ENCODE results near the gene NPR2. TPM values are rescaled to one million over a fixed set of nuclear protein-coding genes. Genes with fewer than 3 reads are reported as not detected.

NPR2 gene
- total and polyA plus RNA-seq, 4 experiments from 2014 or later = 0.97 to 15.9 (median 9.5) TPM

- ChIA-PET CTCF (ENCODE audit: partially characterized antibody) (interaction anchor here (0.9 to 1.6 kb wide), 2 partner anchors 31 to 86 kb away, joined by 3 to 11 read pairs; no protein-coding TSS in a partner anchor), POLR2A (ENCODE audit: partially characterized antibody) (no interaction called here)
- peaks cover 5 to 12% (median 5%) of the 10 kb centered on the region in 4 donors for H3K4me1 Mint-ChIP-seq
- peaks cover 0 to under 1% (median 0%) of the 10 kb centered on the region in 8 donors for H3K9me3 Mint-ChIP-seq
- peaks cover 10 to 12% of the 10 kb centered on the region in 2 donors for H3K36me3 Mint-ChIP-seq
- no peaks in the 10 kb centered on the region for H3K27me3 Mint-ChIP-seq
- intact Hi-C loops (cut with micrococcal nuclease) = no loop called here
- no peak overlapping the region for H3K4me3 Mint-ChIP-seq
- Histone ChIP-seq H3K27me3 (ENCODE audit: insufficient read depth, low read length) (no peaks in the 10 kb centered on the region), H3K4me3 (ENCODE audit: low read length in 2 of 2) (no peak overlapping the region), H3K36me3 (ENCODE audit: insufficient read depth, low read length) (no peaks in the 10 kb centered on the region), H3K9me3 (ENCODE audit: control insufficient read depth in 1 of 2, low read length in 2 of 2) (no peaks in the 10 kb centered on the region), H3K4me1 (ENCODE audit: insufficient read depth, low read length) (no peaks in the 10 kb centered on the region), H3K27ac (ENCODE audit: low read depth, low read length) (no peak overlapping the region)
- no peak for DNase-seq
- peak overlapping the region in 1 of 7 donors; percentile 71 for H3K27ac Mint-ChIP-seq
Observed at GRCh38 chr9:35795695-35796094, 4.3 kb downstream of the NPR2 start.

- H3K4me1 ChIP-seq (ENCODE audit: insufficient read depth, low read length) = no peaks in the 10 kb centered on the region
- no peak overlapping the region for H3K4me3 Mint-ChIP-seq
- H3K4me1 Mint-ChIP-seq = peaks cover 5 to 12% (median 5%) of the 10 kb centered on the region in 4 donors
- H3K36me3 ChIP-seq (ENCODE audit: insufficient read depth, low read length) = peaks cover 3% of the 10 kb centered on the region
- peaks cover 23 to 25% of the 10 kb centered on the region in 2 donors for H3K36me3 Mint-ChIP-seq
- H3K9me3 Mint-ChIP-seq = no peaks in the 10 kb centered on the region
- no peak for DNase-seq
- CTCF ChIA-PET (ENCODE audit: partially characterized antibody) = interaction anchor here (0.8 to 1.7 kb wide), 3 partner anchors 9 to 85 kb away, joined by 3 to 11 read pairs (median 4); no protein-coding TSS in a partner anchor
- H3K4me3 ChIP-seq (ENCODE audit: low read length in 2 of 2) = no peak overlapping the region
- POLR2A ChIA-PET (ENCODE audit: partially characterized antibody) = no interaction called here
- peak overlapping the region in 4 of 7 donors; percentile 15 to 58 (median 44) for H3K27ac Mint-ChIP-seq
- intact Hi-C loops (cut with micrococcal nuclease) = no loop called here
- H3K9me3 ChIP-seq (ENCODE audit: control insufficient read depth in 1 of 2, low read length in 2 of 2) = no peaks in the 10 kb centered on the region
- H3K27me3 Mint-ChIP-seq = no peaks in the 10 kb centered on the region
- H3K27me3 ChIP-seq (ENCODE audit: insufficient read depth, low read length) = no peaks in the 10 kb centered on the region
- H3K27ac ChIP-seq (ENCODE audit: low read depth, low read length) = no peak overlapping the region
Observed at GRCh38 chr9:35797311-35798109, 6.1 kb downstream of the NPR2 start.

GRCh38 chr9:35798658-35799374 is 7.4 kb downstream of the NPR2 start:
- no peaks in the 10 kb centered on the region for H3K27me3 Mint-ChIP-seq
- Histone ChIP-seq H3K4me1 (ENCODE audit: insufficient read depth, low read length) (no peaks in the 10 kb centered on the region), H3K4me3 (ENCODE audit: low read length in 2 of 2) (no peak overlapping the region), H3K36me3 (ENCODE audit: insufficient read depth, low read length) (peaks cover 7% of the 10 kb centered on the region), H3K9me3 (ENCODE audit: control insufficient read depth in 1 of 2, low read length in 2 of 2) (no peaks in the 10 kb centered on the region), H3K27ac (ENCODE audit: low read depth, low read length) (no peak overlapping the region), H3K27me3 (ENCODE audit: insufficient read depth, low read length) (no peaks in the 10 kb centered on the region)
- peak overlapping the region in 2 of 7 donors; percentile 48 to 72 for H3K27ac Mint-ChIP-seq
- no peak overlapping the region for H3K4me3 Mint-ChIP-seq
- CTCF ChIA-PET (ENCODE audit: partially characterized antibody) = interaction anchor here (0.9 to 1.9 kb wide), 3 partner anchors 8 to 12 kb away, joined by 3 to 9 read pairs (median 4); no protein-coding TSS in a partner anchor
- H3K36me3 Mint-ChIP-seq = peaks cover 27 to 29% of the 10 kb centered on the region in 2 donors
- no peak for DNase-seq
- POLR2A ChIA-PET (ENCODE audit: partially characterized antibody) = no interaction called here
- peaks cover 0 to 9% (median 5%) of the 10 kb centered on the region in 4 donors for H3K4me1 Mint-ChIP-seq
- H3K9me3 Mint-ChIP-seq = no peaks in the 10 kb centered on the region
- intact Hi-C loops (cut with micrococcal nuclease) = no loop called here

- Histone ChIP-seq H3K36me3 (ENCODE audit: insufficient read depth, low read length) (peaks cover 11% of the 10 kb centered on the region), H3K4me1 (ENCODE audit: insufficient read depth, low read length) (no peaks in the 10 kb centered on the region), H3K27me3 (ENCODE audit: insufficient read depth, low read length) (no peaks in the 10 kb centered on the region), H3K9me3 (ENCODE audit: control insufficient read depth in 1 of 2, low read length in 2 of 2) (no peaks in the 10 kb centered on the region), H3K27ac (ENCODE audit: low read depth, low read length) (no peak overlapping the region), H3K4me3 (ENCODE audit: low read length in 2 of 2) (no peak overlapping the region)
- H3K4me1 Mint-ChIP-seq = peaks cover 0 to 4% (median 0%) of the 10 kb centered on the region in 4 donors
- CTCF ChIA-PET (ENCODE audit: partially characterized antibody) = interaction anchor here (2.4 kb wide), 1 partner anchor 11 kb away, joined by 9 read pairs; no protein-coding TSS in a partner anchor
- no peak overlapping the region for H3K4me3 Mint-ChIP-seq
- H3K27ac Mint-ChIP-seq = no peak overlapping the region
- POLR2A ChIA-PET (ENCODE audit: partially characterized antibody) = interaction anchor here (0.6 kb wide), 1 partner anchor 36 kb away, joined by 3 read pairs; no protein-coding TSS in a partner anchor
- H3K36me3 Mint-ChIP-seq = peaks cover 27 to 36% of the 10 kb centered on the region in 2 donors
- DNase-seq = no peak
- no peaks in the 10 kb centered on the region for H3K9me3 Mint-ChIP-seq
- no peaks in the 10 kb centered on the region for H3K27me3 Mint-ChIP-seq
- intact Hi-C loops (cut with micrococcal nuclease) = no loop called here
Observed at GRCh38 chr9:35800530-35800929, 9.1 kb downstream of the NPR2 start.

GRCh38 chr9:35801328-35802128 is 10.1 kb downstream of the NPR2 start:
- no peak overlapping the region for H3K4me3 Mint-ChIP-seq
- Histone ChIP-seq H3K4me3 (ENCODE audit: low read length in 2 of 2) (no peak overlapping the region), H3K27me3 (ENCODE audit: insufficient read depth, low read length) (no peaks in the 10 kb centered on the region), H3K9me3 (ENCODE audit: control insufficient read depth in 1 of 2, low read length in 2 of 2) (no peaks in the 10 kb centered on the region), H3K27ac (ENCODE audit: low read depth, low read length) (no peak overlapping the region), H3K4me1 (ENCODE audit: insufficient read depth, low read length) (no peaks in the 10 kb centered on the region), H3K36me3 (ENCODE audit: insufficient read depth, low read length) (peaks cover 20% of the 10 kb centered on the region)
- peaks cover 29 to 46% of the 10 kb centered on the region in 2 donors for H3K36me3 Mint-ChIP-seq
- intact Hi-C loops (cut with micrococcal nuclease) = no loop called here
- H3K27ac Mint-ChIP-seq = peak overlapping the region in 3 of 7 donors; percentile 26 to 70 (median 31)
- ChIA-PET CTCF (ENCODE audit: partially characterized antibody) (interaction anchor here (2.4 kb wide), 1 partner anchor 12 kb away, joined by 9 read pairs; no protein-coding TSS in a partner anchor), POLR2A (ENCODE audit: partially characterized antibody) (interaction anchor here (1.1 kb wide), 1 partner anchor 12 kb away, joined by 3 read pairs; no protein-coding TSS in a partner anchor)
- H3K4me1 Mint-ChIP-seq = peaks cover 0 to 4% (median 0%) of the 10 kb centered on the region in 4 donors
- DNase-seq = no peak
- H3K9me3 Mint-ChIP-seq = no peaks in the 10 kb centered on the region
- H3K27me3 Mint-ChIP-seq = no peaks in the 10 kb centered on the region

- Histone ChIP-seq H3K27me3 (ENCODE audit: insufficient read depth, low read length) (no peaks in the 10 kb centered on the region), H3K27ac (ENCODE audit: low read depth, low read length) (no peak overlapping the region), H3K4me3 (ENCODE audit: low read length in 2 of 2) (no peak overlapping the region), H3K9me3 (ENCODE audit: control insufficient read depth in 1 of 2, low read length in 2 of 2) (no peaks in the 10 kb centered on the region), H3K36me3 (ENCODE audit: insufficient read depth, low read length) (peaks cover 22% of the 10 kb centered on the region), H3K4me1 (ENCODE audit: insufficient read depth, low read length) (peaks cover 3% of the 10 kb centered on the region)
- no peak for DNase-seq
- POLR2A ChIA-PET (ENCODE audit: partially characterized antibody) = no interaction called here
- H3K36me3 Mint-ChIP-seq = peaks cover 18 to 51% of the 10 kb centered on the region in 2 donors
- H3K4me3 Mint-ChIP-seq = no peak overlapping the region
- no peaks in the 10 kb centered on the region for H3K27me3 Mint-ChIP-seq
- peaks cover 0 to 2% (median 0%) of the 10 kb centered on the region in 8 donors for H3K9me3 Mint-ChIP-seq
- CTCF ChIA-PET (ENCODE audit: partially characterized antibody) = interaction anchor here (0.7 to 1.3 kb wide), 2 partner anchors 16 to 20 kb away, joined by 3 to 4 read pairs; no protein-coding TSS in a partner anchor
- intact Hi-C loops (cut with micrococcal nuclease) = no loop called here
- peaks cover 0 to 6% (median 3%) of the 10 kb centered on the region in 4 donors for H3K4me1 Mint-ChIP-seq
- H3K27ac Mint-ChIP-seq = peak overlapping the region in 2 of 7 donors; percentile 22 to 68
Observed at GRCh38 chr9:35806101-35806500, 14.7 kb downstream of the NPR2 start.

All from CD4-positive, alpha-beta memory T cell (primary cell).